ENCODE results near the gene PLXNC1.
"Not testable (repeated sequence)": the region's sequence is repeated elsewhere in the genome, so short reads cannot be mapped to it uniquely, and the experiment has no call there.

PLXNC1 gene

GRCh38 chr12:94286583-94287244 lies 138.3 kb downstream of the PLXNC1 start:
- DNase-seq (ENCODE audit: low read depth in 1 of 2, low spot score in 1 of 2), result no peak

DNA sequence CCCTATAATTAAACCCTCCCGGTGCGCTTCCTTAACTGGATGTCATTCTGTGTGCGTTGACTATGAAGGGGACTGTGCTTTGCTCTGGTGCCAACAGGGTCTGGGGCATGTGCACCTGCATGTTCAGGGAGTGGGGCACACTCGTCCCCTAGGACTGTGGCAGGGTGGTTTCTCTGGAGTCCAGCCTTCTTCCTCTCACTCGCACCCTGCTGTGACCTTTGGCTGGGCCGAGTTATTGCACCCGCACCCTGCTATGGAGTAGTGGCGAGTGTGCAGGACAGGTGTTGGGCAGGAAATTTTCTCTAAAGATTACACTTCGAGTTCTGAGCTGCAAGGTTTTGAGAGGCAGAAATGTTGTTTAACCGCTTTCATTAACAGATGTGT lies 138.9 kb downstream of the PLXNC1 start:
- no peak for DNase-seq (ENCODE audit: low read depth in 1 of 2, low spot score in 1 of 2)

DNA sequence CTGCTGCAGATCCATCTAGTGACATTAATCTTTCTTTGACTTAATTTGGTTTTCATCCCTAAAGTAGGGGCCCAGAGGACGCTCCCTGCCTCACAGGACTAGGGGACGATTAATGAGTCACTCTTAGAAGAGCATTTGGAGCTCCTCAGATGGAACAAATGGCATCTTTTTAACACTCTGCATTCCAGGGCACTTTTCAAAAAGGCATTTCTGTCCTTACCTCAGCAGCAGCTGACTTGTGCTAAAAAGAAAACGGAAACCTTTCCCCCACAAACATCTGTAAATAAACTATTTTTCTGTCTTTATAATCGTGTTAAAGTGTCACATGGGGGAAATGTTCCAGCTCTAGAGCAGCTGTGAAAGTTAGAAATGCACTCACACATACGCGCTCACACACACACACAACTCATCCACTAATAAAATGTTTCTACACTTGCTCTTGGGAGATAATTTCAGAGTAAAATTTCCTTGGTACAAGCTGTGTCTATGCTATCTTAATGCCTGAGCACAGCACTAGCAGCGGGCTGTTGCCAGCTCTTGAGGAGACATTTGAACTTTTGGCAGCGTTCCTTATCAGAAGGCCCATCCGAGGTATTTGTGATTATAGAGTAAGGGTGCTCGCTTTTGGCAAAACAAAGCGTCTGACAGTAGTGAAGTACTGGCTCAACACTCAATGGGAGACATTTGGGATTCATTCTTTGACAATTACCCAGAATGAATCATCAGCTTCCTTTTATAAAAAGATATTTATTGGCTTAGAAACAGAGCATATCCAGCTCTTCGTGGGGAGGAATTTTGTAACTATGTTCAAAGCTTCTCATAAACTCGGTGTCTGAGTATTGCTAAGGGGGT lies 141.3 kb downstream of the PLXNC1 start:
- no peak for DNase-seq (ENCODE audit: low read depth in 1 of 2, low spot score in 1 of 2)

DNA sequence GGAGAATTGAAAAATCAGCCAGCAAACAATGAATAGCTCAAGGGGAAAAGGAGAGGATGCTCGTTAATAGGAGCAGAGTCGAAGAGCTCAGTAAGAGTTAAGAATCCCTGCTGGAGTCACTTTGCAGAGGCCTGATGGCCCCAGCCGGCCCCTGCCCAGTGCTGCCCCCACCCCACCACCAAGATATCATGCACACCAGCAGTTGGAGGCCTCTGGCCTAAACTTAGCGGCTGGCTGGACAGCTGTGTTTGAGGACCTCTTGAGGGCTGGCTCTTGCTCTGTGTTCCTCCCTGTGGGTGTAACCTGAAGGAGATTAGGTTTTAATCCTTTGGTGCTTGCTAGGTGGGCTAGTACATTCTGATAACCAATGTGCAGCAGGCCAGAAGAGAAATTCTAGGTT lies 142.0 kb downstream of the PLXNC1 start:
- no peak for DNase-seq (ENCODE audit: low read depth in 1 of 2, low spot score in 1 of 2)

DNA sequence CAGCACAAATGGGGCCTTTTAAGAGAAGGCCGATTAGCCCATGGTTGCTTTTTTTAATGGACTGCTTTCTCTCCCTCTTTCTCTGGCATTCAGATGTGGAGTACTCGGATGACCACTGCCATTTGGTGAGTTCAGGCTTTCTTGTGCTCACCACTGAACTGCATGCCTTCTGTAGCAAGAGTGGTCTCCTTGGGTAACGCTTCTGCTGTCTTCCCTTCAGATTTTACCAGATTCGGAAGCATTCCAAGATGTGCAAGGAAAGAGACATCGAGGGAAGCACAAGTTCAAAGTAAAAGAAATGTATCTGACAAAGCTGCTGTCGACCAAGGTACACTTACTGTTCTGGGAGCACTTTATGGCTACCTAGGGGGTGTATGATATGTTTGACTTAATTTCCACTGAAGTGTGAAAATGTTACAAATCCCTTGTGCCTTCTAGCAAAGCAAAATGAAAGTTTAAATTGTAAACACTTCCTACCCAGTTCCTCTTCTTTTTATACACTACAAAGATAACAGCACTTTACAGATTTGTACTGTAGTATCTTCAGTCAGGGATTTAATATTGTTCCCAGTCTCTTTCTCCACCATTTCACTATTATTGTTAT lies 148.8 kb downstream of the PLXNC1 start:
- no peak for DNase-seq (ENCODE audit: low read depth in 1 of 2, low spot score in 1 of 2)

GRCh38 chr12:94297876-94298505 lies 149.6 kb downstream of the PLXNC1 start:
- DNase-seq (ENCODE audit: low read depth in 1 of 2, low spot score in 1 of 2), result no peak

DNA sequence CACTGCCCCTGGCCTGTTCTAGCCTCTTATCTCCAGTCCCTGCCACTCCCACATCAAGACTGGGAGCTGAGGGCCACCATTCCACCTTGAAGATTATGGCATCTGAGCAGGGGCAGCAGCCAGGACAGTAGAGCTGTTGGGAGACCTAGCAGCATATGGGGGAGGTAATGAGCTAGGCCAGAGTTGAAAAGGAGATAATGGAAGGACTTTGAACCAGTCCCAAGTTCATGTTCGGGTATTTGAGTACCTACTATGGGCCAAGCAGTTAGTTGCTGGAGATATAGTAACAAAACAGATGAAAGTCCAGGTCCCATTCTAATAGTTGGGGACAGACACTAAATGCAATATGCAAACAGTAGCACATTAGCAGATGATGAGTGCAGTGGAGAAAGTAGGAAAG lies 151.5 kb downstream of the PLXNC1 start:
- DNase-seq (ENCODE audit: low read depth in 1 of 2, low spot score in 1 of 2), result no peak

GRCh38 chr12:94304012-94304411 lies 155.6 kb downstream of the PLXNC1 start:
- no peak for DNase-seq (ENCODE audit: low read depth in 1 of 2, low spot score in 1 of 2)

GRCh38 chr12:94304566-94305061 lies 156.2 kb downstream of the PLXNC1 start:
- no peak for DNase-seq (ENCODE audit: low read depth in 1 of 2, low spot score in 1 of 2)

DNA sequence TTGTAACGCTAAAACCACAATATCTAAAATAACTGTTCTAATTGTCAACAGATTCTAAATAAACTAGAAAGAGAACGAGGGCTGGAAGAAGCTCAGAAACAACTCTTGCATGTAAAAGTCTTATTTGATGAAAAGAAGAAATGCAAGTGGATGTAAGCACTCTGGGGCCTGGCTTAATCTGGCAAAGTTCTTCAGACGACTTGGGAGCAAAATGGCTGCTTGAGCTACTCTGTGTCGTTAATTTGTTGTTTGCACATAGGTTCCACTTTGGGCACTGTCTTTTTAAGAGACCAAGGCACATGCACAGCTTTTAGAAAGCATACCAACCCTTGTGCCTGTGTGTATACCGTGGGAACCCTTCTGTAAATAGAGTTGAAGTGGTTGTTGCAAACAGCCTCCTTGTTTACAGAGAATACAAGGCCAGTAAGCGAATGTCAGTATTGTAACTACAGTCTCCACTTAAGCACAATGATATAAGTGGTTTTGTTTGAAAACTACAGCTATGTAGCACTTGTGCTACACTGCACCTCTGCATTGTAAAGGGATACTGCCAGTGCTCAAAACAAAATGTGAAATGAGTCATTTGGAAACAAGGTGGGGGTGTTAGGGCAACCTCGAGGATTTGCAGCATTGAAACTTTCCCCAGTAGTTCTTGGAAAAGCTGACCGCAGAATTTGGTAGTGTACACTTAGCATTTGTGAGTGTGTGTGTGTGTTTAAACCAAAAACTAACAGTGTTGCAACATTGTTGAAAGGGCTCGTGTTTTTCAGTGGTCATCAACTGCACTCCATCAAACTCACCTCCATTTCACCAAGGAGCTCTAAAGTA lies 157.0 kb downstream of the PLXNC1 start:
- peak in 1 of 2 donors; percentile 54 for DNase-seq (ENCODE audit: low read depth in 1 of 2, low spot score in 1 of 2)

GRCh38 chr12:94308612-94309011 lies 160.2 kb downstream of the PLXNC1 start:
- DNase-seq (ENCODE audit: low read depth in 1 of 2, low spot score in 1 of 2), result no peak

- DNase-seq (ENCODE audit: low read depth in 1 of 2, low spot score in 1 of 2), result no peak
These were observed 161.0 kb downstream of the PLXNC1 start for GRCh38 chr12:94309373-94309772.

DNA sequence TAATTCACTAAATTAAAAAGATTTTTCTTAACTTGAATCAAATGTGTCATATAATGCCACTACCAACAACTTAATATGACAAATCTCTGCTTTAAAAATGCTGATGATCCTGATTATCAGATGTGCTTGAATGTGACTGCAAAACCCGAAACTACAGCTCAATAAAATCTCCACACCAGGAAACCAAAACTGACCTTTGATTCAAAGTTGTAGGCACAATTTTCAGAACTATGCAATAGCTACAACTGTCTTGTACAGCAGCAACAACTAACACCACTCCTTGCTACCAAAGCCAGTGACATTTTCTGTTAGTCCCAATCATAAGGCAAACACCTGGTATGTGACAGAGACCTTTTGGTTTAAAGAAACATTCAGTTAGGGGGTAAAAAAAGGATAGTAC lies 164.0 kb downstream of the PLXNC1 start:
- DNase-seq (ENCODE audit: low read depth in 1 of 2, low spot score in 1 of 2), result no peak

DNA sequence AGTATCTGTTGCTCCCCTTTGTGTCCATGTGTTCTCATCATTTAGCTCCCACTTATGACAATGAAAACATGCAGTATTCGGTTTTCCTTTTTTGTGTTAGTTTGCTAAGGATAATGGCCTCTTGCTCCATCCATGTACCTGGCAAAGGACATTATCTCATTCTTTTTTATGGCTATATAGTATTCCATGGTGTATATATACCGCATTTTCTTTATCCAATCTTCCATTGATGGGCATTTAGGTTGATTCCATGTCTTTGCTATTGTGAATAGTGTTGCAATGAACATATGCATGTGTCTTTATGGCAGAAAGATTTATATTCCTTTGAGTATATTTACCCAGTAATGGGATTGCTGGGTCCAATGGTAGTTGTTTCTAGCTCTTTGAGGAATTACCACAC lies 168.2 kb downstream of the PLXNC1 start:
- DNase-seq (ENCODE audit: low read depth in 1 of 2, low spot score in 1 of 2), result not testable (repeated sequence)

DNA sequence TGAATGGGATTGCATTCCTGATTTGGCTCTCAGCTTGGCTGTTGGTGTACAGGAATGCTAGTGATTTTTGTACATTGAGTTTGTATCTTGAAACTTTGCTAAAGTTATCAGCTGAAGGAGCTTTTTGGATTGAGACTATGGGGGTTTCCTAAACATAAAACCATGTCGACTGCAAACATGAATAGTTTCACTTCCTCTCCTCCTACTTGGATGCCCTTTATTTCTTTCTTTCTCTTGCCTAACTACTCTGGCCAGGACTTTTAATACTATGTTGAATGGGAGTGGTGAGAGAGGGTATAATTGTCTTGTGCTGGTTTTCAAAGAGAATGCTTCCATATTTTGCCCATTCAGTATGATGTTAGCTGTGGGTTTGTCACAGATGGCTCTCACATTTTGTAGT lies 169.8 kb downstream of the PLXNC1 start:
- no peak for DNase-seq (ENCODE audit: low read depth in 1 of 2, low spot score in 1 of 2)

DNA sequence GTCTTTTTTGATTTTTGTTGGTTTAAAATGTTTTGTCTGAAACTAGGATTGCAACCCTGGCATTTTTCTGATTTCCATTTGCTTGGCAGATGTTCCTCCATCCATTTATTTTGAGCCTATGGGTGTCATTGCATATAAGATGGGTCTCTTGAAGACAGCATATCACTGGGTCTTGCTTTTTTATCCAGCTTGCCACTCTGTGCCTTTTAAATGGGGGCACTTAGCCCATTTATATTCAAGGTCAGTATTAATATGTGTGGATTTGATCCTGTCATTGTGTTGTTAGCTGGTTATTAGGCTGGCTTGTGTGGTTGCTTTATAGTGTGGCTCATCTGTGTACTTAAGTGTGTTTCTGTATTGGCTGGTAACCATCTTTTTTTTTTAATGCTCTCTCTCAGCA lies 171.7 kb downstream of the PLXNC1 start:
- DNase-seq (ENCODE audit: low read depth in 1 of 2, low spot score in 1 of 2), result no peak

GRCh38 chr12:94322346-94322745 lies 174.0 kb downstream of the PLXNC1 start:
- DNase-seq (ENCODE audit: low read depth in 1 of 2, low spot score in 1 of 2), result no peak

DNA sequence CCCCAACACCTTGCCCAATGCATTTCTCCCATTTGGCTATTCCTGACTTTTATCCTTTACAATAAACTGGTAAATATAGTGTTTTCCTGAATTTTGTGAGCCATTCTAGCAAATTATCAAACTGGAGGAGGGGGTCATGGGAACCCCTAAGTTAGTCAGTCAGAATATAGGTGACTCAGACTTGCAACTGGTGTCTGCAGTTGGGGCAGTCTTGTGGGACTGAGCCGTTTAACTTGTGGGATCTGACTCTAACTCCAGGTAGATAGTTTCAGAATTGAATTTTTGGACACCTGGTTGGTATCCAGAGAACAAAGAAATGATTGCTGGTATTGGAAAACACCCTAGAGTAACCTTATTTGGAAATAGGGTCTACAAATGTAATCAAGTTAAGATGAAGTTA lies 177.9 kb downstream of the PLXNC1 start:
- no peak for DNase-seq (ENCODE audit: low read depth in 1 of 2, low spot score in 1 of 2)

GRCh38 chr12:94326727-94327126 lies 178.3 kb downstream of the PLXNC1 start:
- no peak for DNase-seq (ENCODE audit: low read depth in 1 of 2, low spot score in 1 of 2)

DNA sequence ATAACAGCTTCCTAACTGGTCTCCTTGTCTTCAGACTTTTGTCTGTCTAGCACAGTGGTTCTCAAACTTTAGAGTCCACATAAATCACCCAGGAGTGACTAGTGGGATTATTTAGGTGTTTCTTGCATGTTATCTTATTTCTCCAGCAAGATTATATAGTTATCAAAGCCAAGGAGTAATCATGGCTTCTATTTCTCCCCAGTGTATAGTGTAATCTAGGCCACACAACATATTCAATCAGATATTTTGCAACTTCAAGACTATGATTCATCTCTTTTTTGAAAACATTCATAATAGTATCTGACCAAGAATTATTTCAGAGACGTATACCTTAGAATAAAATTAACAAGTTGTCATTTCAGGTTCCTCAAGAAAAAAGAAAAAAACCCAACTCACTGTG lies 179.4 kb downstream of the PLXNC1 start:
- no peak for DNase-seq (ENCODE audit: low read depth in 1 of 2, low spot score in 1 of 2)

DNA sequence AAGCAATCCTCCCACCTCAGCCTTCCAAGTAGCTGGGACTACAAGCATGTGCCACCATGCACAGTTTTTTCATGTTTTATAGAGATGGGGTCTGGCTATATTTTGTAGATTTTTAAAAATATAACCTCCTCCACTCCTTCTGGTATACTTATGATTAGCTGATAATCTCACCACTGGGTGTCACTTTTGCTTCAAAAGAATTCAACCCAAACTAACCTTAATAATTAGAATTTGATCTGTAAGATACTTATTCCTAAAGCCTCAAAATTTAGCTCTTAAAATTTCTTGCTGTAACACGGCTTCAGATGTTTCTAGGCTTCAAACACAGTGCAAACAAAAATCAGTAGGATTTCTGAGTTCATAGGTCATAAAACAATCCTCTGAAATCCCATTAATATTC lies 181.0 kb downstream of the PLXNC1 start:
- DNase-seq (ENCODE audit: low read depth in 1 of 2, low spot score in 1 of 2), result no peak

Data from activated CD4-positive, alpha-beta T cell treated with anti-CD3 and anti-CD28 coated beads, Interleukin-2, amount 50 U/mL, for 24 hours (primary cell).